HepG2 (cell line): ENCODE data around the gene MOK. TPM values are rescaled to one million over a fixed set of nuclear protein-coding genes. Genes with fewer than 3 reads are reported as not detected.
A peak's percentile ranks its signal among the peaks of the same experiment; 100 is the strongest.

Experiments
- ASH2L ChIP-seq: fragments of 300-600, 200-600 bp; sonication (generic); IDR thresholded peaks from 2 replicates; pipeline ENCODE4 v1.7.0; 2017; ENCODE audit warnings: low read depth, mild to moderate bottlenecking, moderate library complexity, mixed read lengths, low read length; ENCODE audit not compliant: insufficient read length
- KIAA2018 ChIP-seq: sonication (generic); formaldehyde crosslinking; IDR thresholded peaks from 2 replicates; pipeline ENCODE4 v1.5.0; 2020; ENCODE audit warnings: mild to moderate bottlenecking, missing genetic modification reagents, borderline replicate concordance
- KLF16 ChIP-seq, 2 experiments: sonication (generic) in 1 of 2; formaldehyde crosslinking in 1 of 2; IDR thresholded peaks; 2 replicates each; pipeline versions ENCODE4 v1.6.1 to v1.8.0; 2016 to 2023; ENCODE audit warnings: missing genetic modification reagents in 2 of 2, missing compliant biosample characterization in 1 of 2
- POLR2AphosphoS5 ChIP-seq: IDR thresholded peaks from 2 replicates; pipeline ENCODE4 v1.6.1; 2012; ENCODE audit warnings: low read depth, low read length
- ZBTB33 ChIP-seq: sonication (generic); formaldehyde crosslinking; IDR thresholded peaks from 2 replicates; pipeline ENCODE4 v1.4.0; 2020; ENCODE audit warnings: missing genetic modification reagents
- ZBTB4 ChIP-seq: sonication (generic); formaldehyde crosslinking; IDR thresholded peaks from 2 replicates; pipeline ENCODE4 v1.4.0; 2020; ENCODE audit warnings: missing genetic modification reagents, mild to moderate bottlenecking, borderline replicate concordance
- ZFP37 ChIP-seq: sonication (generic); formaldehyde crosslinking; IDR thresholded peaks from 2 replicates; pipeline ENCODE4 v1.4.0; 2020; ENCODE audit warnings: missing genetic modification reagents, borderline replicate concordance
- ZNF18 ChIP-seq: sonication (generic); formaldehyde crosslinking; IDR thresholded peaks from 2 replicates; pipeline ENCODE4 v1.8.0; 2022; ENCODE audit warnings: mild to moderate bottlenecking, missing genetic modification reagents; ENCODE audit not compliant: insufficient replicate concordance
- ZNF788 ChIP-seq: sonication (generic); formaldehyde crosslinking; IDR thresholded peaks from 2 replicates; pipeline ENCODE4 v1.5.0; 2020; ENCODE audit warnings: mild to moderate bottlenecking, missing genetic modification reagents, borderline replicate concordance
- polyA plus RNA-seq, 8 experiments: library from polyadenylated mRNA; depleted of rRNA in 3 of 8; stranded (reverse) in 7 of 8; unstranded in 1 of 8; fragments of >200 nt; fragmentation: Illumina TruSeq in 4 of 8; extraction: Trizol in 4 of 8; gene quantifications; 2 replicates each; pipeline versions ENCODE4 v1.2.1 to v1.2.3, GENCODE V29; 2011 to 2016; ENCODE audit warnings: low read depth in 4 of 8, missing spikeins in 1 of 8, mixed read lengths in 1 of 8; ENCODE audit not compliant: insufficient read depth in 1 of 8
- total RNA-seq, 5 experiments: library from RNA; depleted of rRNA; stranded (reverse); fragments of >200 nt; fragmentation: Illumina TruSeq; extraction: Trizol; gene quantifications; 2 replicates each; pipeline ENCODE4 v1.2.3, GENCODE V29; 2016; ENCODE audit warnings: low read depth in 1 of 5
- TF ChIP-seq, protein P1 (sequence below): sonication (generic); formaldehyde crosslinking; conservative IDR thresholded peaks from 2 replicates; pipeline ENCODE4 v1.8.1; 2023; ENCODE audit warnings: missing genetic modification reagents

Gene MOK
- total and polyA plus RNA-seq, 2 of the 13 experiments (the other 11 are each of a cell fraction or from before 2014, with no cell fraction given), result 15.3 to 16.9 TPM

DNA sequence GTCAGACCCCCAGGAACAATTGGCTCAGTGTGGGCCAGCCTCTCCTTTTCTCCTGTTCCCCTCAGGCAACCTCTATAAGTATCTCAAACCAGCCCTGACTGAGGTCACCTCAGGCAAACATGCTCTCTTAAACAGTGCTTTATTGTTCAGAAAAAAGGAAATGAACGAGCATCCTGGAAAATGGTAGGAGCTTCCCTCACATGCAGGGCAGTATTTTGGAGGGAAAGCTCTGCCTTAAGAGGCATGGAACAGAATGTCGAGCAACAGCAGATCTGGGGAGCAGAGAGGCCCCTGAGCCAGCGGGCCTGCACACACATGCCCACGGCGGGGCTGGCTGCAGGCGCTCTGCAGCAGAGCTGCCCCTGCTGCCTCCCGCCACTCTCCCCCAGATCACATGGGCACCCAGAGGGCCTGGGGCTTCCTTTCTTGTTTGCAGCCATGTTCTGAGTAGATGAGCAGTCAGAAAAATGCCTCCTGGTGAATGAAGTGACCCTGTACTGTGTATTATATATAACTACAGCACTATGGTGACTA is 42.0 kb downstream of the MOK start (continued):
- TF ChIP-seq KIAA2018 (no peak), ZNF18 (CRISPR knock-in tag) (no peak), ASH2L (peak; percentile 64), ZBTB33 (CRISPR knock-in tag) (peak; percentile 99), ZBTB4 (peak; percentile 95; the same call in 1 of the 2 replicates), ZNF788 (CRISPR knock-in tag) (no peak; the same call in 1 of the 2 replicates), POLR2AphosphoS5 (no peak), ZFP37 (CRISPR knock-in tag) (no peak), KLF16 (CRISPR knock-in tag; IDR thresholded peaks at IDR 0.05) (no peak)
- TF ChIP-seq, protein P1, sequence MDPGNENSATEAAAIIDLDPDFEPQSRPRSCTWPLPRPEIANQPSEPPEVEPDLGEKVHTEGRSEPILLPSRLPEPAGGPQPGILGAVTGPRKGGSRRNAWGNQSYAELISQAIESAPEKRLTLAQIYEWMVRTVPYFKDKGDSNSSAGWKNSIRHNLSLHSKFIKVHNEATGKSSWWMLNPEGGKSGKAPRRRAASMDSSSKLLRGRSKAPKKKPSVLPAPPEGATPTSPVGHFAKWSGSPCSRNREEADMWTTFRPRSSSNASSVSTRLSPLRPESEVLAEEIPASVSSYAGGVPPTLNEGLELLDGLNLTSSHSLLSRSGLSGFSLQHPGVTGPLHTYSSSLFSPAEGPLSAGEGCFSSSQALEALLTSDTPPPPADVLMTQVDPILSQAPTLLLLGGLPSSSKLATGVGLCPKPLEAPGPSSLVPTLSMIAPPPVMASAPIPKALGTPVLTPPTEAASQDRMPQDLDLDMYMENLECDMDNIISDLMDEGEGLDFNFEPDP, result no peak
